Effector memory CD4-positive, alpha-beta T cell (primary cell): ENCODE measurements around the gene MT2A.

Source experiments
- DNase-seq, 3 donors: peaks; one replicate each; pipeline ENCODE4 v3.0.0-alpha.2; 2020
- H3K27ac ChIP-seq: 2 replicates; pipeline ENCODE4 v1.7.0; 2013; ENCODE audit warnings: mild to moderate bottlenecking, low read length, moderate library complexity; ENCODE audit not compliant: insufficient read depth, poor library complexity, severe bottlenecking
- H3K27me3 ChIP-seq: replicated peaks from 2 replicates; pipeline ENCODE4 v1.7.0; 2013; ENCODE audit warnings: mild to moderate bottlenecking, low read length; ENCODE audit not compliant: insufficient read depth, control insufficient read depth, poor library complexity, severe bottlenecking
- H3K36me3 ChIP-seq: 2 replicates; pipeline ENCODE4 v1.7.0; 2013; ENCODE audit warnings: mild to moderate bottlenecking, low read length, moderate library complexity; ENCODE audit not compliant: control insufficient read depth, insufficient read depth
- H3K4me1 ChIP-seq: 2 replicates; pipeline ENCODE4 v1.7.0; 2013; ENCODE audit warnings: low read length, mild to moderate bottlenecking; ENCODE audit not compliant: control insufficient read depth, insufficient read depth, poor library complexity, severe bottlenecking
- H3K4me3 ChIP-seq: 2 replicates; pipeline ENCODE4 v1.7.0; 2013; ENCODE audit warnings: low read length, low read depth, mild to moderate bottlenecking; ENCODE audit not compliant: insufficient read depth, poor library complexity, severe bottlenecking
- H3K9me3 ChIP-seq: 2 replicates; pipeline ENCODE4 v1.7.0; 2013; ENCODE audit warnings: mild to moderate bottlenecking, low read length, moderate library complexity; ENCODE audit not compliant: control insufficient read depth

The MT2A gene

GRCh38 chr16:56600398-56600999 lies 7.9 kb upstream of the MT2A start:
- H3K4me1 ChIP-seq, result no peaks in the 10 kb centered on the region

GRCh38 chr16:56601325-56601724 lies 7.1 kb upstream of the MT2A start:
- no peaks in the 10 kb centered on the region for H3K9me3 ChIP-seq
- H3K4me1 ChIP-seq, result no peaks in the 10 kb centered on the region
- H3K36me3 ChIP-seq, result no peaks in the 10 kb centered on the region
- no peak for DNase-seq
- peaks cover 3% of the 10 kb centered on the region for H3K27me3 ChIP-seq
- H3K4me3 ChIP-seq, result no peak overlapping the region
- H3K27ac ChIP-seq, result no peak overlapping the region

More at GRCh38 chr16:56600398-56600999, 7.9 kb upstream of the MT2A start:
- no peak overlapping the region for H3K27ac ChIP-seq
- H3K9me3 ChIP-seq, result no peaks in the 10 kb centered on the region
- DNase-seq, result no peak
- peaks cover 3% of the 10 kb centered on the region for H3K27me3 ChIP-seq
- no peak overlapping the region for H3K4me3 ChIP-seq
- H3K36me3 ChIP-seq, result no peaks in the 10 kb centered on the region

- no peak overlapping the region for H3K27ac ChIP-seq
- no peaks in the 10 kb centered on the region for H3K36me3 ChIP-seq
- DNase-seq, result no peak
- no peaks in the 10 kb centered on the region for H3K9me3 ChIP-seq
- H3K27me3 ChIP-seq, result peaks cover 3% of the 10 kb centered on the region
- H3K4me1 ChIP-seq, result peaks cover 17% of the 10 kb centered on the region
- no peak overlapping the region for H3K4me3 ChIP-seq
Measured at GRCh38 chr16:56603589-56603988, 4.8 kb upstream of the MT2A start.

- Histone ChIP-seq H3K9me3 (no peaks in the 10 kb centered on the region), H3K4me1 (peaks cover 27% of the 10 kb centered on the region), H3K27ac (no peak overlapping the region), H3K4me3 (no peak overlapping the region), H3K27me3 (peaks cover 3% of the 10 kb centered on the region), H3K36me3 (no peaks in the 10 kb centered on the region)
- no peak for DNase-seq
Measured at GRCh38 chr16:56604966-56605365, 3.4 kb upstream of the MT2A start.

GRCh38 chr16:56605475-56605874 lies 2.9 kb upstream of the MT2A start:
- Histone ChIP-seq H3K9me3 (no peaks in the 10 kb centered on the region), H3K36me3 (no peaks in the 10 kb centered on the region), H3K4me3 (no peak overlapping the region), H3K4me1 (peaks cover 31% of the 10 kb centered on the region), H3K27ac (no peak overlapping the region), H3K27me3 (peaks cover 3% of the 10 kb centered on the region)
- DNase-seq, result no peak

- no peaks in the 10 kb centered on the region for H3K9me3 ChIP-seq
- DNase-seq, result no peak
- peaks cover 36% of the 10 kb centered on the region for H3K4me1 ChIP-seq
- H3K36me3 ChIP-seq, result no peaks in the 10 kb centered on the region
- no peak overlapping the region for H3K27ac ChIP-seq
- no peak overlapping the region for H3K4me3 ChIP-seq
- peaks cover 3% of the 10 kb centered on the region for H3K27me3 ChIP-seq
Measured at GRCh38 chr16:56606071-56606475, 2.3 kb upstream of the MT2A start.

- H3K27me3 ChIP-seq, result no peaks in the 10 kb centered on the region
- no peaks in the 10 kb centered on the region for H3K36me3 ChIP-seq
- H3K27ac ChIP-seq, result peak overlapping the region; percentile 5
- no peaks in the 10 kb centered on the region for H3K9me3 ChIP-seq
- no peak overlapping the region for H3K4me3 ChIP-seq
- no peak for DNase-seq
- H3K4me1 ChIP-seq, result peaks cover 36% of the 10 kb centered on the region
Measured at GRCh38 chr16:56606476-56607108, 1.8 kb upstream of the MT2A start.

GRCh38 chr16:56607109-56607618 lies 1.2 kb upstream of the MT2A start:
- H3K27me3 ChIP-seq, result no peaks in the 10 kb centered on the region
- peaks cover 36% of the 10 kb centered on the region for H3K4me1 ChIP-seq
- H3K4me3 ChIP-seq, result no peak overlapping the region
- H3K27ac ChIP-seq, result peak overlapping the region; percentile 5
- no peaks in the 10 kb centered on the region for H3K9me3 ChIP-seq
- no peaks in the 10 kb centered on the region for H3K36me3 ChIP-seq
- no peak for DNase-seq

GRCh38 chr16:56607675-56608042 lies 725 bp upstream of the MT2A start:
- DNase-seq, result no peak
- Histone ChIP-seq H3K27me3 (no peaks in the 10 kb centered on the region), H3K36me3 (no peaks in the 10 kb centered on the region), H3K4me1 (peaks cover 36% of the 10 kb centered on the region), H3K4me3 (peak overlapping the region; percentile 72), H3K9me3 (no peaks in the 10 kb centered on the region), H3K27ac (no peak overlapping the region)

GRCh38 chr16:56608876-56609462 lies 585 bp downstream of the MT2A start:
- H3K9me3 ChIP-seq, result no peaks in the 10 kb centered on the region
- DNase-seq, result no peak
- H3K27me3 ChIP-seq, result no peaks in the 10 kb centered on the region
- peak overlapping the region; percentile 72 for H3K4me3 ChIP-seq
- H3K27ac ChIP-seq, result peak overlapping the region; percentile 82
- H3K4me1 ChIP-seq, result peaks cover 36% of the 10 kb centered on the region
- no peaks in the 10 kb centered on the region for H3K36me3 ChIP-seq
